Sigmoid colon (tissue), 4 donors: ENCODE results near the gene ARHGAP15.

Experiments
- EP300 ChIP-seq, 4 donors: sonication (generic); formaldehyde crosslinking; IDR thresholded peaks; one replicate each; pipeline ENCODE4 v1.6.1; 2017; ENCODE audit warnings: antibody characterized with exemption in 4 of 4
- POLR2AphosphoS5 ChIP-seq, 4 donors: sonication (generic); formaldehyde crosslinking; IDR thresholded peaks; one replicate each; pipeline ENCODE4 v1.6.1; 2017; ENCODE audit warnings: antibody characterized with exemption in 4 of 4
- TF ChIP-seq, protein P1 (sequence below), 4 experiments: fragments of 450-650 bp in 3 of 4; fragments of 200-600 bp in 1 of 4; IDR thresholded peaks; one replicate each; pipeline ENCODE4 v1.5.1; 2016 to 2019; ENCODE audit warnings: antibody characterized with exemption in 4 of 4, mild to moderate bottlenecking in 3 of 4, moderate library complexity in 2 of 4

GRCh38 chr2:143545059-143545948, 416.1 kb downstream of the ARHGAP15 start:
- TF ChIP-seq POLR2AphosphoS5 (IDR thresholded peaks at IDR 0.05): no peak
- TF ChIP-seq EP300 (IDR thresholded peaks at IDR 0.05): no peak
- TF ChIP-seq, protein P1, sequence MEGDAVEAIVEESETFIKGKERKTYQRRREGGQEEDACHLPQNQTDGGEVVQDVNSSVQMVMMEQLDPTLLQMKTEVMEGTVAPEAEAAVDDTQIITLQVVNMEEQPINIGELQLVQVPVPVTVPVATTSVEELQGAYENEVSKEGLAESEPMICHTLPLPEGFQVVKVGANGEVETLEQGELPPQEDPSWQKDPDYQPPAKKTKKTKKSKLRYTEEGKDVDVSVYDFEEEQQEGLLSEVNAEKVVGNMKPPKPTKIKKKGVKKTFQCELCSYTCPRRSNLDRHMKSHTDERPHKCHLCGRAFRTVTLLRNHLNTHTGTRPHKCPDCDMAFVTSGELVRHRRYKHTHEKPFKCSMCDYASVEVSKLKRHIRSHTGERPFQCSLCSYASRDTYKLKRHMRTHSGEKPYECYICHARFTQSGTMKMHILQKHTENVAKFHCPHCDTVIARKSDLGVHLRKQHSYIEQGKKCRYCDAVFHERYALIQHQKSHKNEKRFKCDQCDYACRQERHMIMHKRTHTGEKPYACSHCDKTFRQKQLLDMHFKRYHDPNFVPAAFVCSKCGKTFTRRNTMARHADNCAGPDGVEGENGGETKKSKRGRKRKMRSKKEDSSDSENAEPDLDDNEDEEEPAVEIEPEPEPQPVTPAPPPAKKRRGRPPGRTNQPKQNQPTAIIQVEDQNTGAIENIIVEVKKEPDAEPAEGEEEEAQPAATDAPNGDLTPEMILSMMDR (IDR thresholded peaks at IDR 0.05): no peak
